HepG2 (cell line): ENCODE results near the gene ARHGAP5. TPM values are rescaled to one million over a fixed set of nuclear protein-coding genes. Genes with fewer than 3 reads are reported as not detected.

ENCODE experiments used
- ATAC-seq: fragments of 200-7000 bp; cut with Tn5 transposase; 3 replicates; pipeline ENCODE4 v1.9.1; 2020; ENCODE audit warnings: mild to moderate bottlenecking, moderate library complexity
- BruUV-seq: library from RNA; stranded (reverse); fragments of 400-500 nt; replicated peaks from 2 replicates; lab custom pipeline; 2021; lab: Mats Ljungman, UMichigan
- CTCF ChIA-PET: fragments of 300-600 bp; formaldehyde crosslinking; extraction: SDS; loops from one replicate; lab custom pipeline; 2021; ENCODE audit warnings: low total read pairs, inconsistent platforms, low intra/inter-chr PET ratio; lab: Yijun Ruan, JAX
- POLR2A ChIA-PET: fragments of 350-600 bp; sonication (Branson Sonifier 250); formaldehyde crosslinking; loops from one replicate; lab custom pipeline; 2020; ENCODE audit warnings: antibody characterized with exemption, inconsistent platforms; lab: Yijun Ruan, JAX
- DNase-seq: peaks from one replicate; pipeline ENCODE4 v3.0.0-alpha.2; 2015; ENCODE audit warnings: low spot score
- FAIRE-seq: peaks from 3 replicates; lab custom pipeline; 2011; peaks lifted over from hg19 to GRCh38; lab: Jason Lieb, UNC
- H2AFZ ChIP-seq: one replicate; pipeline ENCODE4 v1.6.1; 2011; ENCODE audit warnings: low read length, inconsistent platforms
- H3K27ac ChIP-seq: fragments of 300-600 bp; 3 replicates; pipeline ENCODE4 v1.8.0; 2011; ENCODE audit warnings: mixed run types, mild to moderate bottlenecking, mixed read lengths, low read length, inconsistent platforms; ENCODE audit not compliant: insufficient read depth; ENCODE audit errors: extremely low read length
- H3K27me3 ChIP-seq, 2 experiments: fragments of 200-600 bp in 1 of 2; 2 replicates in 1 of 2; 3 replicates in 1 of 2; pipeline versions ENCODE4 v1.6.0 to v1.8.0; 2011; ENCODE audit warnings: low read length in 2 of 2, mild to moderate bottlenecking in 2 of 2, moderate library complexity in 2 of 2, inconsistent platforms in 1 of 2; ENCODE audit not compliant: insufficient read depth in 2 of 2, control insufficient read depth in 1 of 2
- H3K36me3 ChIP-seq, 2 experiments: fragments of 200-600 bp in 1 of 2; replicated peaks in 1 of 2; 2 replicates in 1 of 2; 3 replicates in 1 of 2; pipeline versions ENCODE4 v1.5.1 to v1.8.0; 2011; ENCODE audit warnings: low read length in 2 of 2, inconsistent platforms in 1 of 2; ENCODE audit not compliant: insufficient read depth in 2 of 2, control insufficient read depth in 1 of 2
- H3K4me1 ChIP-seq: 2 replicates; pipeline ENCODE4 v1.5.1; 2012; ENCODE audit warnings: low read length, inconsistent platforms; ENCODE audit not compliant: insufficient read depth
- H3K4me2 ChIP-seq: 2 replicates; pipeline ENCODE4 v1.6.0; 2011; ENCODE audit warnings: low read depth, low read length, inconsistent platforms
- H3K4me3 ChIP-seq, 3 experiments: fragments of 200-600 bp in 1 of 3; sonication (generic), shearing (Covaris generic) in 1 of 3; replicated peaks in 1 of 3; 2 replicates each; pipeline ENCODE4 v1.5.1; 2011 to 2016; ENCODE audit warnings: low read length in 3 of 3, inconsistent platforms in 2 of 3, low read depth in 2 of 3, mild to moderate bottlenecking in 2 of 3, control low read depth in 1 of 3, mixed read lengths in 1 of 3; ENCODE audit not compliant: insufficient read depth in 1 of 3
- H3K79me2 ChIP-seq: one replicate; pipeline ENCODE4 v1.6.1; 2011; ENCODE audit warnings: low read length, inconsistent platforms; ENCODE audit not compliant: insufficient read depth
- H3K9ac ChIP-seq: 2 replicates; pipeline ENCODE4 v1.6.0; 2011; ENCODE audit warnings: mild to moderate bottlenecking, low read depth, low read length, inconsistent platforms; ENCODE audit not compliant: insufficient read depth
- H3K9me3 ChIP-seq: 2 replicates; pipeline ENCODE4 v1.5.1; 2012; ENCODE audit warnings: mild to moderate bottlenecking, low read length
- H4K20me1 ChIP-seq: 2 replicates; pipeline ENCODE4 v1.6.0; 2011; ENCODE audit warnings: inconsistent platforms, mild to moderate bottlenecking, low read length, moderate library complexity; ENCODE audit not compliant: insufficient read depth
- ATF1 ChIP-seq: IDR thresholded peaks from 2 replicates; pipeline ENCODE4 v1.6.1; 2016; ENCODE audit warnings: mild to moderate bottlenecking, control low read depth
- GPBP1L1 ChIP-seq: sonication (generic); formaldehyde crosslinking; IDR thresholded peaks from 2 replicates; pipeline ENCODE4 v1.5.0; 2020; ENCODE audit warnings: mild to moderate bottlenecking, missing genetic modification reagents
- KLF9 ChIP-seq: IDR thresholded peaks from 2 replicates; pipeline ENCODE4 v1.6.1; 2016; ENCODE audit warnings: low read depth
- MLXIP ChIP-seq: sonication (generic); formaldehyde crosslinking; IDR thresholded peaks from 2 replicates; pipeline ENCODE4 v1.9.0; 2021; ENCODE audit warnings: missing genetic modification reagents, borderline replicate concordance
- MYC ChIP-seq: sonication (generic); formaldehyde crosslinking; IDR thresholded peaks from 2 replicates; pipeline ENCODE4 v1.9.0; 2021; ENCODE audit warnings: missing genetic modification reagents, borderline replicate concordance
- RFXANK ChIP-seq: IDR thresholded peaks from 2 replicates; pipeline ENCODE4 v1.6.1; 2016
- TARDBP ChIP-seq: sonication (generic); formaldehyde crosslinking; IDR thresholded peaks from 2 replicates; pipeline ENCODE4 v1.8.0; 2022; ENCODE audit warnings: mild to moderate bottlenecking, missing genetic modification reagents
- ZMYM4 ChIP-seq: sonication (generic); formaldehyde crosslinking; IDR thresholded peaks from 2 replicates; pipeline ENCODE4 v1.8.1; 2023; ENCODE audit warnings: mild to moderate bottlenecking, missing genetic modification reagents
- ZNF18 ChIP-seq: sonication (generic); formaldehyde crosslinking; IDR thresholded peaks from 2 replicates; pipeline ENCODE4 v1.8.0; 2022; ENCODE audit warnings: mild to moderate bottlenecking, missing genetic modification reagents; ENCODE audit not compliant: insufficient replicate concordance
- ZNF337 ChIP-seq: sonication (generic); formaldehyde crosslinking; IDR thresholded peaks from 2 replicates; pipeline ENCODE4 v1.5.1; 2020; ENCODE audit warnings: missing genetic modification reagents, low read depth, mild to moderate bottlenecking, borderline replicate concordance
- ZNF552 ChIP-seq: sonication (generic); formaldehyde crosslinking; IDR thresholded peaks from 2 replicates; pipeline ENCODE4 v1.9.0; 2022; ENCODE audit warnings: missing genetic modification reagents, mild to moderate bottlenecking, borderline replicate concordance
- ZXDC ChIP-seq: sonication (generic); formaldehyde crosslinking; IDR thresholded peaks from 2 replicates; pipeline ENCODE4 v1.5.0; 2020; ENCODE audit warnings: mild to moderate bottlenecking, missing genetic modification reagents
- WGBS: methylation state at CpG from one replicate; pipeline ENCODE4 v1.1.6; 2017; ENCODE audit warnings: low lambda C conversion rate; 5-methylcytosine and 5-hydroxymethylcytosine counted together
- in situ Hi-C: cut with HindIII; loops from 2 replicates; pipeline ENCODE4 v1.10.0; 2017; ENCODE audit warnings: low pct_unique_long_range_greater_than_20kb; ENCODE audit not compliant: extremely low pct_ligation_motif_present
- intact Hi-C: fragments of 100-400 bp; cut with micrococcal nuclease; formaldehyde crosslinking; loops from one replicate; pipeline ENCODE4 v1.10.0; 2022; ENCODE audit not compliant: unreplicated experiment
- polyA plus RNA-seq, 8 experiments: library from polyadenylated mRNA; depleted of rRNA in 3 of 8; stranded (reverse) in 7 of 8; unstranded in 1 of 8; fragments of >200 nt; fragmentation: Illumina TruSeq in 4 of 8; extraction: Trizol in 4 of 8; gene quantifications; 2 replicates each; pipeline versions ENCODE4 v1.2.1 to v1.2.3, GENCODE V29; 2011 to 2016; ENCODE audit warnings: low read depth in 4 of 8, missing spikeins in 1 of 8, mixed read lengths in 1 of 8; ENCODE audit not compliant: insufficient read depth in 1 of 8
- total RNA-seq, 5 experiments: library from RNA; depleted of rRNA; stranded (reverse); fragments of >200 nt; fragmentation: Illumina TruSeq; extraction: Trizol; gene quantifications; 2 replicates each; pipeline ENCODE4 v1.2.3, GENCODE V29; 2016; ENCODE audit warnings: low read depth in 1 of 5

The ARHGAP5 gene
- total and polyA plus RNA-seq, 2 of the 13 experiments (the other 11 are each of a cell fraction or from before 2014, with no cell fraction given): 33.7 to 144 TPM

- in situ Hi-C loops: loop anchor here (5.0 kb wide), 2 partner anchors 124 to 484 kb away; partner anchors contain the start of genes RNU6-7 and RNU6-8
- BruUV-seq: no TSS peak
- peak; percentile 70 for DNase-seq
- TF ChIP-seq ZNF18 (CRISPR knock-in tag) (peak; percentile 78), ZMYM4 (CRISPR knock-in tag) (no peak), RFXANK (no peak), MYC (CRISPR knock-in tag) (no peak), ZNF337 (CRISPR knock-in tag) (peak; percentile 65; the same call in 1 of the 2 replicates), GPBP1L1 (CRISPR knock-in tag) (no peak), ZXDC (CRISPR knock-in tag) (no peak), KLF9 (CRISPR knock-in tag) (peak; percentile 84; the same call in 1 of the 2 replicates), ZNF552 (CRISPR knock-in tag) (no peak), TARDBP (CRISPR knock-in tag) (0 out of 2 replicates have a peak, but pooled peaks have one; percentile 2), ATF1 (CRISPR knock-in tag) (peak; percentile 59; the same call in 1 of the 2 replicates), MLXIP (0 out of 2 replicates have a peak, but pooled peaks have one; percentile 23)
Observed at GRCh38 chr14:32078023-32078857, 1.1 kb downstream of the ARHGAP5 start.

More at GRCh38 chr14:32078023-32078857, 1.1 kb downstream of the ARHGAP5 start:
- ATAC-seq (peak; percentile 11), FAIRE-seq (peak; percentile 28)
- Histone ChIP-seq H3K27me3 (peaks cover 0 to 6% of the 10 kb centered on the region in 2 experiments; a peak in 1 of 5 replicates), H2AFZ (no peak overlapping the region), H3K9ac (peak overlapping the region; percentile 98), H3K36me3 (no peaks in the 10 kb centered on the region), H3K27ac (peak overlapping the region; percentile 86), H3K9me3 (no peaks in the 10 kb centered on the region), H3K4me2 (peak overlapping the region; percentile 78), H4K20me1 (peaks cover 39% of the 10 kb centered on the region), H3K79me2 (peaks cover 60% of the 10 kb centered on the region), H3K4me1 (peaks cover 56% of the 10 kb centered on the region), H3K4me3 (peak overlapping the region; percentile 90 to 99 (median 99))
- POLR2A ChIA-PET: interaction anchor here (0.6 to 3.0 kb wide), 7 partner anchors 9 to 658 kb away, joined by 3 to 89 read pairs (median 4); partner anchors contain the start of genes DTD2, HEATR5A, RNU6-7 and RNU6-8
- CTCF ChIA-PET: no interaction called here
- intact Hi-C loops: loop anchor here (1.0 to 5.0 kb wide), 7 partner anchors 9 to 1511 kb away; partner anchors contain the start of gene HEATR5A
- WGBS: under 1% methylated on average over 28 of the region's 28 CpGs
